Sigmoid colon (tissue), 4 donors: ENCODE measurements around the gene SMG9.

Experiments
- CTCF ChIP-seq, 4 experiments: fragments of 450-650 bp in 3 of 4; fragments of 200-600 bp in 1 of 4; IDR thresholded peaks; one replicate each; pipeline ENCODE4 v1.5.1; 2016 to 2019; ENCODE audit warnings: antibody characterized with exemption in 4 of 4, mild to moderate bottlenecking in 3 of 4, moderate library complexity in 2 of 4
- POLR2A ChIP-seq, 2 donors: fragments of 450-650 bp; IDR thresholded peaks; one replicate each; pipeline ENCODE4 v1.6.1; 2016; ENCODE audit warnings: antibody characterized with exemption in 2 of 2, mild to moderate bottlenecking in 2 of 2, moderate library complexity in 2 of 2
- POLR2AphosphoS5 ChIP-seq, 4 donors: sonication (generic); formaldehyde crosslinking; IDR thresholded peaks; one replicate each; pipeline ENCODE4 v1.6.1; 2017; ENCODE audit warnings: antibody characterized with exemption in 4 of 4

GRCh38 chr19:43743059-43743458 is 11.7 kb downstream of the SMG9 start:
- TF ChIP-seq CTCF (IDR thresholded peaks at IDR 0.05), result no peak
- no peak for TF ChIP-seq POLR2A (IDR thresholded peaks at IDR 0.05)
- TF ChIP-seq POLR2AphosphoS5 (IDR thresholded peaks at IDR 0.05), result no peak
